Keratinocyte (primary cell): ENCODE data around the gene HK1.

Experiments used
- CTCF ChIP-seq, 3 experiments: IDR thresholded peaks in 1 of 3; conservative IDR thresholded peaks in 1 of 3; optimal IDR thresholded peaks in 1 of 3; 2 replicates in 2 of 3; 3 replicates in 1 of 3; pipeline versions ENCODE3 to v1.5.1; 2011; ENCODE audit warnings: low read length in 3 of 3, mild to moderate bottlenecking in 3 of 3, moderate library complexity in 2 of 3, control low read depth in 1 of 3, inconsistent platforms in 1 of 3; ENCODE audit not compliant: insufficient read depth in 2 of 3; ENCODE audit errors: extremely low read depth in 1 of 3
- EZH2 ChIP-seq: IDR thresholded peaks from one replicate; pipeline ENCODE4 v1.6.1; 2012; ENCODE audit warnings: inconsistent platforms, mild to moderate bottlenecking, low read length, moderate library complexity

- no peak for TF ChIP-seq EZH2
- TF ChIP-seq CTCF (optimal IDR thresholded peaks at IDR 0.05 in 1 of 3, IDR thresholded peaks at IDR 0.05 in 1 of 3, conservative IDR thresholded peaks at IDR 0.05 in 1 of 3; ENCODE audit: extremely low read depth in 1 of 3, insufficient read depth in 2 of 3, low read length in 3 of 3), result no peak
These were observed 133.2 kb downstream of the HK1 start for GRCh38 chr10:69411476-69411875.
